Activated T-cell treated with anti-CD3 and anti-CD28 coated beads for 24 hours (primary cell): Measurements from ENCODE around the gene BCL2L1.
A peak's percentile ranks its signal among the peaks of the same experiment; 100 is the strongest.

Experiments
- DNase-seq: peaks from one replicate; pipeline ENCODE4 v3.0.0-alpha.2; 2020; ENCODE audit warnings: low read depth

BCL2L1 gene

DNA sequence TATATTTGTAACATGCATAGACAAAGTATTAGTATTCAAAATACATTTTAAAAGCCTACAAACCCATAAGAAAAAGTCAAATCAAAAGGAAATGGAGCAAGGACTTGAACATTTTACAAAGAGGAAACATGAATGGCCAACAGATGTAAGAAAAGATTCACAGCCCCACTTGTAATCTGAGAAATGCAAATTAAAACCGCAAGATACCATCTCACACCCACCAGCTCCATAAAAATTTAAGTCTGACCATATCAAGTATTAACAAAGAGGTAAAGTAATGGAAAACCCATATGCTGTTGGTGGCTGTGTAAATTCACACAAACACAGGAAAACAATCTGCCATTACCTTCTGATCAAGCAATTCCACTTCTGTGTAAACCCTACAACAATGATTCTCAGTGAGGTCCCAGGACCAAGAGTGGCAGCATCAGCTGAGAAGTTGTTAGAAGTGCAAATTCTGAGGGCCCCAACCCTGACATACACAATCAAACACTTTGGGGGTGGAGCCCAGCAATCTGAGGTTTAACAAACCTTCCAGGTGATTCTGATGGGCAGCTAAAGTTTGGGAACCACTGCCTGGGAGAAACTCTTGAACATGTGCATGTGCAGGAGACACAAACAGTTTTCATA lies 30.9 kb downstream of the BCL2L1 start:
- DNase-seq, result no peak

DNA sequence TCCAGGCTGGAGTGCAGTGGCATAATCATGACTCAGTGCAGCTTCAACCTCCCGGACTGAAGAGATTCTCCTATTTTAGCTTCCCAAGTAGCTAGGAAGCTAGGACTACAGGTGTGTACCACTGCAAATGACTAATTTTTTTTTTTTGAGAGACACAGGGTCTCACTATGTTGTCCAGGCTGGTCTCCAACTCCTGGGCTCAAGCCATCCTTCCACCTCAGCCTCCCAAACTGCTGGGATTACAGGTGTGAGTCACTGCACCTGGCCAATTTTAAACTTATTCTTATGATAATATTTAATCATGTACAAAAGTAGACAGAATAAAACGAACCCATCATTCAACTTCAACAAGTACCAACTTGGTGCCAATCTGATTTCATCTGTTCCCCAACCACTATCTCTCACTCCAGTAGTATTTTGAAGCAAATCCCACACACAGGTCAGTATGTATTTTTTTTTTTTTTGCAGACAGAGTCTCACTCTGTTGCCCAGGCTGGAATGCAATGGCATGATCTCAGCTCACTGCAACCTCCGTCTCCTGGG lies 32.5 kb downstream of the BCL2L1 start:
- no peak for DNase-seq

DNA sequence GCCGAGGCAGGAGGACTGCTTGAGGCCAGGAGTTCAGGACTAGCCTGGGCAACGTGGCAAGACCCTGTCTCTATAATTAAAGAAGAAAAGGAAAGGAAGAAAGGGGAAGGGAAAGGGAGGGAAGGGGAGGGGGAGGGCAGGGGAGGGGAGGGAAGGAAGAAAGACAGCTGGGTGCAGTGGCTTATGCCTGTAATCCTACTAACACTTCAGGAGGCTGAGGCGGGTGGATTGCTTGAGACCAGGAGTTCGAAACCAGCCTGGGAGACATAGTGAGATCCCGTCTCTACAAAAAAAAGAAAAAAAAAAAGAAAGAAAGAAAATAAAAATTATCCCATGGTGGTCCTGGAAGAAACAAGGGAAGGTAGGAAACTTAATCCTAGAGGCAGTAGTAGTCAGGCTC lies 33.5 kb downstream of the BCL2L1 start:
- no peak for DNase-seq

DNA sequence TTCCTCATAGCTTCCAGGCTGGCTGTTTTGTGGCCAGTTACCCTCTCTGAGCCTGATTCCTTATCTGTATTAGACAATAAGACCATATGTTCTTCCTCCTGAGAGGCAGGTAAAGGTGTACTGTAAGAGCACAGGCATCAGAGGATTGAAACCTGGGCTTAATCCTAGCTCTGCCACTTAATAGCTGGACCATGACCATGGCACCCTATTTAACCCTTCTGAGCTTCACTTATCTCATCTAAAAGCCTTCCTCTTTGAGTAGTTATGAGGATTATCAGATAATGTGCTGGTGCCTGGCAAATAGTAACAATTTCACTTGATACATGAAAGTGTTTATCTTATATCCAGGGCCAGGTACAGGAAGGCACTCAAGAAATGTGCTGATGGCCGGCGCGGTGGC lies 34.9 kb downstream of the BCL2L1 start:
- no peak for DNase-seq

DNA sequence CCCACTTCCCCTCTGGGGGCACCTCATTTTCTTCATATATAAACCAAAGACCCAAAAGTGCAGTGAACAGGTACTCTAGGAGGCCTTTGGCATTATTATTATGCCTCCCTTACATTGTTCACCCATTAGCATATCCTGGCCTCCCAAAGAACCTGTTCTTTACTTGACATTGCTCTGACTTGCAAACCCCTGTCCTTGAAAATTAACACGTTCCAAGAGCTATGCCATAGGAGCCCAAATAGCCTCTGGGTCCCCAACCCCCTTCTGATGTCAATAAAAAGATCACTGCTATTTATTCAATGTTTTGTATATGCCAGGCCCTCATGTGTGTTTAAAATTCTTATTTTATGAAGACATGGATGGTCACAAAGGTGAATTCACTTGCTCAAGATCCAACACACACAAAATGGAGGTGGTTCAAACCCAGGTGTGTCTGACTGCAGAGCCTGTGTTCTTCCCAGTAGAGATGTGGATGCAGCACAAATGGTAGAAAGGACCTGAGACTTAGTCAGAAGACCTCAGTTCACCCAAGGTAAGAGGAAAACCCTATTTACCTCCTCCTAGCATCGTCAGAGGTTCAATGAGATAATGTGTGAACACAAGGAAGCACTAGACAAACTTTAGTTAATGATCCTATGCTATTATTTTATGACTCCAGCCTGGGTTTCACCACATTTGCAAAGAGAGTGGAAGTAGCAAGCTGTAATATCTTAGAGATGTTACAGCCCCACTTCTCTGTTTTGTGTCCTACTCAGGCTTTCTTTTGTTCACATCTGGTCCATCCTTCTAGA lies 36.6 kb downstream of the BCL2L1 start:
- no peak for DNase-seq

DNA sequence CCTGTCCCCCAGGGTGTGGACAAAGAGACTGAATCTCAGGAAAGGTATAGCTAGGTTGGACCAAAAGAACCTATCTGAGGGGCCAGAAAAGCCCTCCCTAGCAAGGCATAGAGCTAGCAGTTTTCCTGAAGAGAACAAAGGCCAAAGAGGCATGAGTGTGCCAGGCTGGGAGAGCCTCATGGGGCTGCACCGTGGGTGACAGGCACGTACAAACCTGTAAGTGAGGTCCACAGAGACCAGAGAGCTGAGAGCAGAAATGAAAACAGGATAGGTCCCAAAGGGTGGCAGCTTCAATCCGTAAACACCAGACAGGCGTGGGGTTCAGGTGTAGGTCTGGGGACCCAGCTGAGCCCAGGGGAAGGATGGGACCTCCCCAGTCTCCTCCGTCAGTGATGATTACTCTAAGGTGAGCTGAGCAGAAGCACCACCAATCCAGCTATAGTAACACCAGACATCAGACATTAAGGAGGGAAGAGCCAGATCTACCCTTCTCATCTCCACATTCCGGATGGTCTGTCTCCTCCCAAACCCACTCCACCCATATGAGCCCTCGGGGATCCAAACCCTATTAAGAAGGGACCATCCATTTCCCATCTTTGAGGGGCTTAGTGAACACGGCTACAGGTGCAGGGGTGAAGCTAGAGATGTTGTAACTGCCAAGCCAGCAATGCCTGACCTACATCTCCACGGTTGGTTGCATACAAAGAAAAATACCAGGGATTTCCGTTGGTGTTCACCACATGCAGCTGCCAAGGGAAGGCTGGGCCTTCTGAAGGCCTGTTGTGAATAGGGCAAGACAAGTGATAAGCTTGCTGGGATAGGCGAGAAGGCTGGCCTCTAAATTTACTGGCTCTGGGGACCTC lies 38.3 kb downstream of the BCL2L1 start:
- no peak for DNase-seq

DNA sequence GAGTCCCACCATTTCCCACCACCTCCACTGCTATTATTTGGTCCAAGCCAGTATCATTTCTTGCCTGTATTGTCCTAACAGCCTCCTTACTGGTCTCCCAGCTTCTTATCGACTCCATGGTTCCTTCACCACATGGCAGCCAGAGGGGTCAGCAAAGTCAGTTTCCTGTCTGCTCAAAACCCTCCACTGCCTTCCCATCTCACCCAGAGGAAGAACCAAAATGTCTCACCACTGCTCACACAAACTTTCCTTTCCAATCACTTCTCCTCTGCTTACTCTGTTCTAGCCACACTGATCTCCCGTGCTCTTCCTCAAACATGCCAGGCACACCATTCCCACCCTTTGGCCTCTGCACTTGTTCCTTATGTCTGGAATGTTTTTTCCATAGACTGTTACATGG lies 39.7 kb downstream of the BCL2L1 start:
- no peak for DNase-seq

DNA sequence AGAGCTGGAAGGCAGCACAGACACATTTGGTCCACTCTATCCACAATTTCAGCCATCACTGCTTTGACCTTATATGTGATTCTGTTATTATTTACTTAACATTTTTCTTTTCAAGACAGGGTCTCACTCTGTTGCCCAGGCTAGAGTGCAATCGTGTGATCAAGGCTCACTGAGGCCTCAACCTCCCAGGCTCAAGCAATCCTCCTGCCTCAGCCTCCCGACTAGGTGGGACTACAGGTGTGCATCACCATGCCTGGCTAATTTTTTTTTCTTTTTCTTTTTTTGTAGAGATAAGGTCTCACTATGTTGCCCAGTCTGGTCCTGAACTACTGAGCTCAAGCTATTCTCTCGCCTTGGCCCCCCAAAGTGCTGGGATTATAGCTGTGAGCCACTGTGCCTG lies 40.3 kb downstream of the BCL2L1 start:
- DNase-seq, result no peak

DNA sequence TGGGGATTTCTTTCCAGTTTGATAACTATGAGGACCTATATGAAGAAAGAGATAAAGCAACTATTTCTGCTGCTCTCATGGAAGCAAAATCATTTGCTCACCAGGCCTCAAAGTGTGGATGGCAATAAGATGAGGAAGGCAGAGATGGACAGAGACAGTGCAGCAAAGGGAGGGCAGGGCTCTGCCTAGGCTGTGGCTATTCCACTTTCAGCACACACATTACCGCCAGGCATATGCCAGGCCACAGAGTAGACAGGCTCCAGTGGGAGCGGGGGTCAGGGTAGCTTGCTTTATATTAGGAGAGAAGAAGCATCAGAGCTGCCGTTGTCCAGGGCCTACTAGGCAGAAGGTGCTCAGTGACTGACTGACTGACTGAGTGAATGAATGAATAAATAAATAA lies 40.9 kb downstream of the BCL2L1 start:
- DNase-seq, result no peak

DNA sequence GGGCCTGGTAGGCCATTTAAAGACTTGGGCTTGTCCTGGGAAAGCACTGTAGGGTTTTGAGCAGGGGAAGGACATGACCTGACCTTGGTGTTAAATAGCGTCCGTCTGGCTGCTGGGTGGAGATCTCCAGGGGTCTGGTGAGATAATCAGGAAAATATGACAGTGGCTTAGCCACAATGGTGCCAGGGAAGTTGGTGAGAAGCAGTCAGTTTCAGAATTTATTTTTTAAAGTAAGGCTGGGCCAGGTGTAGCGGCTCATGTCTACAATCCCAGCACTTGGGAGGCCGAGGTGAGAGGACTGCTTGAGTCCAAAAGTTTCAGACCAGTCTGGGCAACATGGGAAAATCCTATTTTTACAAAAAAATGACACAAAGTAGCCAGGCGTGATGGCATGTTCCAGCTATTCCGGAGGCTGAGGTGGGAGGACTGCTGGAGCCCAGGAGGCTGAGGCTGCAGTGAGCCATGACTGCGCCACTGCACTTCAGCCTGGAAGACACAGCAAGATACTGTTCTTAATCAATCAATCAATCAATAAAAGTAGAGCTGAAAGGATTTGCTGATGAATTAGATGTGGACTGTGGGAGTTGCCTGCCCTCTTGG lies 41.4 kb downstream of the BCL2L1 start:
- DNase-seq, result no peak

DNA sequence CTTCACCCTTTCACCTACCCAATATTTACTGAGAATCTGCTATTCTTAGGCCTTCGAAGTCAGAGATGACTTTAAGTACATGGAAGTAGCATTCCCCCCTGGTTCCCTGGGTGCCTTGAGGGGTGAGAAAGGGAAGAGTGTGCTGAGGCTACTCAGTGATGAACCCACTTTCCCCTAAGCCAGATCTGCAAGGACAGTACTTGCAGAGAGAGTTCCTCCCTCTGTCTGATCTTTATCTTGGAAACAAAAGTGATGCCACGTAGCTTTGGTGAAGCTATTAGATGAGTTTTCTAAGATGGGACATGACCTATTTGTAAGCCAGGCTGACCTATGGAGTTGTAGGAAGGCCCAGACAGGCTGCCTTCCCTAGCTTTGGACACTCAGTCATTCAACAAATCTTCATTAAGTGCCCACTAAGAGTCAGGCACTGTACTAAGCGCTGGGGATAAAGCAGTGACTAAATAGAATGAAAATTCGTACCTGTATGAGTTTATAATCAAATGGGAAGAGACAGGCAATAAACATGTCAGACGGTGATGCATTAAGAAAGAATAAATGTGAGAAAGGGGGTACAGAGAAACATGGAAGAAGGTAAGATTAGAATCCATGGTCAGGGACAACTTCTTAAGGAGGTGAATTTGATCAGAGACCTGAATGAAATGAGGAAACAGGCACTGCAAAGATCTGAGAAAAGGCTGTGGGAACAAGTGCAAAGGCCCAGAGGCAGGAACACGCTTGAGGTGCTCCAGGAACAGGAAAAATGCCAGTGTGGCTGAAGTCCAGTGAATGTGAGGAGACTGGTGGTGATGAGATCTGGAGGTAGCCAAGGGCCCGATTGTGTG lies 42.2 kb downstream of the BCL2L1 start:
- no peak for DNase-seq

DNA sequence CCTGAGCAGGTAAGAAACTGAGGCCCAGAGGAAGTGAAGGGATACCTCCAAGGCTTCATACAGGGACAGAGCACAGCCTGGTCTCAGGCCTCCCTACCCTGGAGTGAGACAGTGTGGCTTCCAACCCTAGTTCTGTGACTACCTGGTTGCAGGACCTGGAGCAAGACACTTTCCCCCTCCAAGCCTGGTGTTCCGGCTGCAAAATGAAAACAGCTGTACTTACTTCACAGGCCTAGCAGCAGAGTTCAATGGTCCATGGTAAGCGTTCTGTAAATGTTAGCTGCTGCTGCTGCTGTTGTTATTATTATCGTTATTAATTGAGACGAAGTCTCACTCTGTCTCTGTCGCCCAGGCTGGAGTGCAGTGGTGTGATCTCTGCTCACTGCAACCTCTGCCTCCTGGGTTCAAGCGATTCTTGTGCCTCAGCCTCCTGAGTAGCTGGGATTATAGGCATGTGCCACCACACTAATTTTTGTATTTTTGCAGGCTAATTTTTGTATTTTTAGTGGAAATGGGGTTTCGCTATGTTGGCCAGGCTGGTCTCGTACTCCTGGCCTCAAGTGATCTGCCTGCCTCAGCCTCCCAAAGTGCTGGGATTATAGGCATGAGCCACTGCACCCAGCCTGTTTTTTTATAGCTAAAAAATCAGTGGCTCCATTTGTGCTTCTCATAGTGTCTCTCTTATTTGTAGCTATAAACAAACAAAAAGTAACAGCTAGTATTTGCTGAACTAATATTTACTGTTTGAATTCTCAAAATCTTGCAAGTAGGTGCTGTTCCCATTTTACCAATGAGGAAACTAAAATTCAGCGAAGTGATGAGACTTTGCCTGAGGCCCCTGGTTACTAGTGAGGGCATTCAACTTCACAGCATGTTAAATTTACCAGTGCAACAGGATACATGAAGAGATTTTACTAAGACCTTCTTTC lies 43.0 kb downstream of the BCL2L1 start:
- no peak for DNase-seq

DNA sequence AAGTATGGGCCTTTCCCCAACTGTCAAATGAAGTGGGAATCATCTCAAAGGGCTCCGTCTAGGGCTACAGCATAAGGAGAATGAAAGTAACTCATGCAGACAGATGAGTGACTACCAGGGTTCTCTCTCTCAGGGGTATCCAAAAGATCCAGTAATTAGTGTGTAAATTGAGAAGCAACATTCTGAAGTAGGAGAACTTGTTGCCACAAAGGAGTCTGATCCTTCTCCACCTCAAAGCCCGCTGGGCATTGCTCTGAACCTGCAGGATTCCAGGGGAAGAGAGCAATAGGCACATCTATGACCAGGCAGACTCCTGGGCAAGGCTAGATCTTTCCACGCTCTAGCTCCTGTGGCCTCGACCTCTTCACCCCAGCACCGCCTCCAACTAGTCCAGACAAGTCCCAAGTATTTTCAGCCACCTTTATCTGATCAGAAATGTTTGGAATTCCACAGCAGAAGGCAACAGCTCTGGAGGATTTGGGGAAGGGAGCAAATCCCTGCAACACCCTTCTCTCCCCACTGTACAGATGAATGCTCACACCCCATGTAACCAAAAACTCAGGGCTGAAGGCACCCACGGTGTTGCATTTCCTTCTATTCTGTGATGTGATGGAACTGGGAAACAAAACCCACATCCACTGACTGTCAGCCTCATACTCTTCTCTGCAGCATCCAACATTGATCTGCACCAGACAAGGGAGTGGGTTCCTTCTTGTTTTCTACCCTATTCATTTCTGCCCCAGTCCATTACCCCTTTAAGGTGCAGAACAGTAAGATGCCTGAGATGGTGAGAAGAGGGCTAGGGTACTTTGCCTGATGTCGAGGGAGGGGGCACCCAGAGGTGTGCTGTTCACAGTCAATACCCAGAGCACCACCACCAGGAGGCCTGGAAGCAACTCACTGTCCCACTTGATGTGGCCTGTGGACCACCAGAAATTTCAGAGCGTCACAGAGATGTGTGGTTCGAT lies 44.0 kb downstream of the BCL2L1 start:
- no peak for DNase-seq

DNA sequence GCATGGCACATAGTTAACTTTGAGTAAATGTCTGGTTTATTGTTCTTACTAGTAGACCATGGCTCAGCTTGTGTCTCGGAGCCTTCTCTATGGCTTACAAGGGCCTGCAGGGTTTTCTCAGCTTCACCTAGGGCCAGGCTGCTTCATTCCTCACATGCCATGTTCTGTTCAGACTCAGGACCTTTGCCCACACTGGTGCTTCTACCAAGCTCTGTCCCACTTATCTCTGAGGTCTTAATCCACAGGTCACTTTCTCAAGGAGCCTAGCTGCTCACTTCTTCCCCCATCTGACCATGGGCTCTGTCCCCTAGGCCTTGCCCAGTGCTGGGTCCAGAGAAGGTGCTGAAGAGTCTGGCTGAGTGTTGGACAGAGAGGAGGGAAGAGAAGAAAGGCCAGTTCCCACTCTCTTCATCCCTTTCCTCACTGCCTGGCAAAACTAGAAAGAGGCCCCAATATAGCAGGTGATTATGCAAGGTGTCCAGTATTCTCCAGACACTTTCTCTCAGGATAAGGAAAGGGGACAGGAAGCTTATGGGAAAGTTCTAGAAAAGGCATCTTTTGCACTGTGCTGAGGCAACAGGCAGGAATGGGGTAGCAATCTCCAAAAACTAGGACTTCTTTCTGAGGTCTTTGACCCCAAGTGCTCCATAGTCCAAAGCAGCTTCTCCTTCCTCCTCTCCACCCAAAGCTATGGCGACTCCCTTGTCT lies 45.0 kb downstream of the BCL2L1 start:
- no peak for DNase-seq

DNA sequence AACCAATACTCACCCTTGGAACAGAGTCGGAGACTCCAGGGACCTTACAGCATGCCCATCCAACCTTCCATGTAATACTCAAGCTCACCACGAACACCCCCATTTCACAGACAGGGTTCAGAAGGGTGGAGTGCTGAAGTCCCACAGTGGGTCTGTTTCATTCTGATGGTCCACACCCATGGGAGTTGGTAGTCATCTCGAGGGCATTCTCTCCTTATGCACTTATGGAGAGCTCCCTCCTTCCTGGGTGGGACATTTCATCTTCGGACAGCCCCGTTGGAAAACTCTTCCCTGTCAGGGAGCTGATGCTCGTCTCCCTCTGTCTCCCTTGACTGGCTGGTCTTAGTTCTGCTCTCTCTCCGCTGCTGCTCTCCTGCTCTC lies 46.1 kb downstream of the BCL2L1 start:
- no peak for DNase-seq

DNA sequence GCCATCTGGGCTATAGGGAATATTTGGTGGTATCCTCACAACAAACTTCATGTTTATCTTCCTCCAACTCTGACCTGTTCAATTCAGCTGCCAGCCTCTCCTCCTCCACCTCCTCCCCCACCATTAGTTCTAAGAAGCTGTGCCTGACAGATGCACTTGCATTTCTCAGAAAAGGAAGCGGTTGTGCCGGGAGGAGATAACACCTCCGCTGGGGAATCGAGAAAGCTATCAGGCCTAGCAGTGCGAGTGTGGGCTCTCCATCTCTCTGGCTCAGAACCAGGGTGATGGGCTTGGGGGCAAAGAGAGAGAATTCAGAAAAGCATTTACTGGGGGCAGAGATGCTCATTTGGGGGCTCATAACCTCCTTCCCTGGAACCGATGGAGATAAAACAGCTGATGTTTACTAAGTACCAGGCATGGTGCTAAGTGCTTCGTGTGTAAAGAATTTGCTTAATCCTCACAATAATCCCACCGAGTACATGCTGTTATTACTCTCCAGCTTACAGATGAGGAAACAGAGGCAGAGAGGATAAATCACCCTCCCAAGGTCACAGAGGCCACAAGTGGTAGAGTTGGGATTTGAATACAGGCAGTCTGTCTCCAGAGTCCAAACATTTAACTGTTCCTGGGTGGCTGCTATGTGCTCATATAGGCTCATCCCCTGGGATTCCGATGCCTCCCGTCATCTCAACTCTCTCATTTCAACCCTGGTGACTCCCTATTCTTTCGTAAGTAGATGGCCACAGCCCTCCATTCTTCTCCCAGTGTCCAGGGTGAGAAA lies 46.6 kb downstream of the BCL2L1 start:
- peak; percentile 47 for DNase-seq
